GM12878 (cell line): ENCODE results near the gene TTLL13. TPM values are rescaled to one million over a fixed set of nuclear protein-coding genes. Genes with fewer than 3 reads are reported as not detected.

Experiments
- HDGF ChIP-seq: fragments of 450-650 bp; IDR thresholded peaks from 2 replicates; pipeline ENCODE4 v1.6.1; 2016; ENCODE audit warnings: antibody characterized with exemption
- KDM1A ChIP-seq: fragments of 200-600 bp; sonication (generic); IDR thresholded peaks from 2 replicates; pipeline ENCODE4 v1.6.1; 2016; ENCODE audit warnings: borderline replicate concordance
- MTA2 ChIP-seq: fragments of 450-650 bp; IDR thresholded peaks from 2 replicates; pipeline ENCODE4 v1.6.1; 2016; ENCODE audit warnings: low read depth, mild to moderate bottlenecking, moderate library complexity
- MYC ChIP-seq: IDR thresholded peaks from 2 replicates; pipeline ENCODE4 v1.6.1; 2011; ENCODE audit warnings: mild to moderate bottlenecking, low read length, moderate library complexity, inconsistent platforms; ENCODE audit not compliant: insufficient read depth, insufficient replicate concordance, insufficient read length, severe bottlenecking
- NKRF ChIP-seq: fragments of 450-650 bp; conservative IDR thresholded peaks from 2 replicates; pipeline ENCODE4 v1.6.1; 2017; ENCODE audit warnings: mild to moderate bottlenecking, moderate library complexity
- PRDM15 ChIP-seq: fragments of 450-650 bp; formaldehyde crosslinking; IDR thresholded peaks from 2 replicates; pipeline ENCODE4 v1.4.0; 2020; ENCODE audit warnings: mild to moderate bottlenecking, moderate library complexity
- RCOR1 ChIP-seq: conservative IDR thresholded peaks from 2 replicates; pipeline ENCODE4 v1.6.1; 2012; ENCODE audit warnings: low read depth, low read length, improper control_type of control experiment
- SMAD1 ChIP-seq: fragments of 450-650 bp; IDR thresholded peaks from 2 replicates; pipeline ENCODE4 v1.6.1; 2018; ENCODE audit warnings: mild to moderate bottlenecking, low read depth; ENCODE audit not compliant: partially characterized antibody
- TAF1 ChIP-seq: IDR thresholded peaks from 2 replicates; pipeline ENCODE4 v1.6.1; 2011; ENCODE audit warnings: mild to moderate bottlenecking, low read depth, low read length, borderline replicate concordance
- TBL1XR1 ChIP-seq: IDR thresholded peaks from 2 replicates; pipeline ENCODE4 v1.6.1; 2012; ENCODE audit warnings: low read depth, low read length, improper control_type of control experiment
- ZNF687 ChIP-seq: fragments of 450-650 bp; IDR thresholded peaks from 2 replicates; pipeline ENCODE4 v1.6.1; 2017; ENCODE audit warnings: mild to moderate bottlenecking, moderate library complexity
- polyA plus RNA-seq, 11 experiments: library from polyadenylated mRNA; depleted of rRNA in 4 of 11; unstranded in 6 of 11; stranded (reverse) in 5 of 11; fragments of >200 nt; fragmentation: Nextera tagmentation in 4 of 11; fragmentation: Illumina TruSeq in 1 of 11; extraction: Ambion mirVana in 4 of 11; extraction: Trizol in 1 of 11; gene quantifications; 1 replicate in 1 of 11; 2 replicates in 10 of 11; pipeline versions ENCODE4 v1.2.1 to v1.2.3, GENCODE V29; 2011 to 2016; ENCODE audit warnings: inconsistent platforms in 2 of 11, missing spikeins in 2 of 11, low read depth in 1 of 11
- total RNA-seq, 4 experiments: library from RNA; depleted of rRNA in 3 of 4; stranded (reverse); fragments of >200 nt in 3 of 4; fragmentation: Illumina TruSeq in 1 of 4; extraction: Trizol in 1 of 4; gene quantifications; 2 replicates each; pipeline versions ENCODE4 v1.2.1 to v1.2.3, GENCODE V29; 2013 to 2021
- TF ChIP-seq, protein P1 (sequence below): fragments of 450-650 bp; IDR thresholded peaks from 2 replicates; pipeline ENCODE4 v1.6.1; 2017; ENCODE audit warnings: low read depth, mild to moderate bottlenecking, moderate library complexity
- TF ChIP-seq, protein P2 (sequence below): fragments of 450-650 bp; formaldehyde crosslinking; IDR thresholded peaks from 2 replicates; pipeline ENCODE4 v1.5.0; 2022; ENCODE audit warnings: mild to moderate bottlenecking, missing genetic modification characterization

TTLL13 gene
- total and polyA plus RNA-seq, 10 of the 15 experiments (the other 5 are each of a cell fraction or from before 2014, with no cell fraction given): 0.03 to 0.32 (median 0.13) TPM; not detected in 1

GRCh38 chr15:90265271-90266060, 16.1 kb downstream of the TTLL13 start, which contains the start of gene NGRN (continued):
- TF ChIP-seq PRDM15 (CRISPR knock-in tag) (no peak), SMAD1 (peak; percentile 71), ZNF687 (peak; percentile 89), KDM1A (no peak), RCOR1 (no peak), MTA2 (no peak), MYC (peak; percentile 54), HDGF (no peak), NKRF (peak; percentile 95), TAF1 (peak; percentile 96), TBL1XR1 (0 out of 2 replicates have a peak, but pooled peaks have one; percentile 17)
- TF ChIP-seq, protein P1, sequence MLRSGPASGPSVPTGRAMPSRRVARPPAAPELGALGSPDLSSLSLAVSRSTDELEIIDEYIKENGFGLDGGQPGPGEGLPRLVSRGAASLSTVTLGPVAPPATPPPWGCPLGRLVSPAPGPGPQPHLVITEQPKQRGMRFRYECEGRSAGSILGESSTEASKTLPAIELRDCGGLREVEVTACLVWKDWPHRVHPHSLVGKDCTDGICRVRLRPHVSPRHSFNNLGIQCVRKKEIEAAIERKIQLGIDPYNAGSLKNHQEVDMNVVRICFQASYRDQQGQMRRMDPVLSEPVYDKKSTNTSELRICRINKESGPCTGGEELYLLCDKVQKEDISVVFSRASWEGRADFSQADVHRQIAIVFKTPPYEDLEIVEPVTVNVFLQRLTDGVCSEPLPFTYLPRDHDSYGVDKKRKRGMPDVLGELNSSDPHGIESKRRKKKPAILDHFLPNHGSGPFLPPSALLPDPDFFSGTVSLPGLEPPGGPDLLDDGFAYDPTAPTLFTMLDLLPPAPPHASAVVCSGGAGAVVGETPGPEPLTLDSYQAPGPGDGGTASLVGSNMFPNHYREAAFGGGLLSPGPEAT: peak; percentile 66; the same call in 1 of the 2 replicates
- TF ChIP-seq, protein P2, sequence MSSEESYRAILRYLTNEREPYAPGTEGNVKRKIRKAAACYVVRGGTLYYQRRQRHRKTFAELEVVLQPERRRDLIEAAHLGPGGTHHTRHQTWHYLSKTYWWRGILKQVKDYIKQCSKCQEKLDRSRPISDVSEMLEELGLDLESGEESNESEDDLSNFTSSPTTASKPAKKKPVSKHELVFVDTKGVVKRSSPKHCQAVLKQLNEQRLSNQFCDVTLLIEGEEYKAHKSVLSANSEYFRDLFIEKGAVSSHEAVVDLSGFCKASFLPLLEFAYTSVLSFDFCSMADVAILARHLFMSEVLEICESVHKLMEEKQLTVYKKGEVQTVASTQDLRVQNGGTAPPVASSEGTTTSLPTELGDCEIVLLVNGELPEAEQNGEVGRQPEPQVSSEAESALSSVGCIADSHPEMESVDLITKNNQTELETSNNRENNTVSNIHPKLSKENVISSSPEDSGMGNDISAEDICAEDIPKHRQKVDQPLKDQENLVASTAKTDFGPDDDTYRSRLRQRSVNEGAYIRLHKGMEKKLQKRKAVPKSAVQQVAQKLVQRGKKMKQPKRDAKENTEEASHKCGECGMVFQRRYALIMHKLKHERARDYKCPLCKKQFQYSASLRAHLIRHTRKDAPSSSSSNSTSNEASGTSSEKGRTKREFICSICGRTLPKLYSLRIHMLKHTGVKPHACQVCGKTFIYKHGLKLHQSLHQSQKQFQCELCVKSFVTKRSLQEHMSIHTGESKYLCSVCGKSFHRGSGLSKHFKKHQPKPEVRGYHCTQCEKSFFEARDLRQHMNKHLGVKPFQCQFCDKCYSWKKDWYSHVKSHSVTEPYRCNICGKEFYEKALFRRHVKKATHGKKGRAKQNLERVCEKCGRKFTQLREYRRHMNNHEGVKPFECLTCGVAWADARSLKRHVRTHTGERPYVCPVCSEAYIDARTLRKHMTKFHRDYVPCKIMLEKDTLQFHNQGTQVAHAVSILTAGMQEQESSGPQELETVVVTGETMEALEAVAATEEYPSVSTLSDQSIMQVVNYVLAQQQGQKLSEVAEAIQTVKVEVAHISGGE (CRISPR knock-in tag): no peak
